CD4-positive, CD25-positive, alpha-beta regulatory T cell (primary cell): Measurements from ENCODE around the gene SEMA4G. TPM values are rescaled to one million over a fixed set of nuclear protein-coding genes. Genes with fewer than 3 reads are reported as not detected.

Experiments used
- ATAC-seq, 2 donors: fragments of 150-1000 bp; cut with Tn5 transposase; one replicate each; pipeline ENCODE4 v1.10.0; 2021; ENCODE audit warnings: low read depth in 2 of 2, moderate number of reproducible peaks in 2 of 2, moderate library complexity in 1 of 2
- DNase-seq, 3 donors: peaks; one replicate each; pipeline versions ENCODE4 v3.0.0 to v3.0.0-alpha.2; 2012 to 2022; ENCODE audit warnings: mixed read lengths in 1 of 3
- H3K27ac ChIP-seq: one replicate; pipeline ENCODE4 v1.7.0; 2013; ENCODE audit warnings: mild to moderate bottlenecking, low read length; ENCODE audit not compliant: insufficient read depth, poor library complexity, severe bottlenecking
- H3K27me3 ChIP-seq: one replicate; pipeline ENCODE4 v1.7.0; 2013; ENCODE audit warnings: low read length; ENCODE audit not compliant: control insufficient read depth, insufficient read depth
- H3K36me3 ChIP-seq: one replicate; pipeline ENCODE4 v1.7.0; 2013; ENCODE audit warnings: mild to moderate bottlenecking, low read length, moderate library complexity; ENCODE audit not compliant: control insufficient read depth, insufficient read depth
- H3K4me1 ChIP-seq: 2 replicates; pipeline ENCODE4 v1.7.0; 2013; ENCODE audit warnings: mild to moderate bottlenecking, low read length; ENCODE audit not compliant: insufficient read depth, control insufficient read depth, poor library complexity, severe bottlenecking
- H3K4me3 ChIP-seq: one replicate; pipeline ENCODE4 v1.7.0; 2013; ENCODE audit warnings: low read depth, mild to moderate bottlenecking, low read length, moderate library complexity
- H3K9me3 ChIP-seq, 2 experiments: 1 replicate in 1 of 2; 2 replicates in 1 of 2; pipeline ENCODE4 v1.7.0; 2013; ENCODE audit warnings: low read length in 2 of 2, mild to moderate bottlenecking in 1 of 2, moderate library complexity in 1 of 2; ENCODE audit not compliant: control insufficient read depth in 2 of 2
- H3K27ac Mint-ChIP-seq, 3 donors: one replicate each; pipeline ENCODE4 v1.8.0; 2020 to 2022; ENCODE audit warnings: mild to moderate bottlenecking in 3 of 3, mixed read lengths in 3 of 3, moderate library complexity in 2 of 3
- H3K27me3 Mint-ChIP-seq: one replicate; pipeline ENCODE4 v1.8.0; 2022; ENCODE audit warnings: mild to moderate bottlenecking, mixed read lengths
- H3K36me3 Mint-ChIP-seq: one replicate; pipeline ENCODE4 v1.8.0; 2020; ENCODE audit warnings: mixed read lengths
- H3K4me1 Mint-ChIP-seq, 4 donors: one replicate each; pipeline ENCODE4 v1.8.0; 2020 to 2022; ENCODE audit warnings: mixed read lengths in 4 of 4, mild to moderate bottlenecking in 1 of 4
- H3K4me3 Mint-ChIP-seq, 4 donors: one replicate each; pipeline ENCODE4 v1.8.0; 2020 to 2022; ENCODE audit warnings: mild to moderate bottlenecking in 4 of 4, mixed read lengths in 4 of 4, moderate library complexity in 3 of 4
- H3K9me3 Mint-ChIP-seq, 7 donors: one replicate each; pipeline ENCODE4 v1.8.0; 2020 to 2022; ENCODE audit warnings: mixed read lengths in 7 of 7, mild to moderate bottlenecking in 3 of 7, moderate library complexity in 2 of 7
- polyA plus RNA-seq, 4 donors: library from polyadenylated mRNA; unstranded; fragments of 300-500 nt; fragmentation: Illumina TruSeq; gene quantifications; one replicate each; pipeline ENCODE4 v1.2.3, GENCODE V29; 2021
- total RNA-seq: library from RNA; stranded (reverse); gene quantifications from one replicate; pipeline ENCODE4 v1.2.3, GENCODE V29; 2022

Gene SEMA4G
- total and polyA plus RNA-seq, 5 donors from 2014 or later, result 0.61 to 1.1 TPM; not detected in 3

DNA sequence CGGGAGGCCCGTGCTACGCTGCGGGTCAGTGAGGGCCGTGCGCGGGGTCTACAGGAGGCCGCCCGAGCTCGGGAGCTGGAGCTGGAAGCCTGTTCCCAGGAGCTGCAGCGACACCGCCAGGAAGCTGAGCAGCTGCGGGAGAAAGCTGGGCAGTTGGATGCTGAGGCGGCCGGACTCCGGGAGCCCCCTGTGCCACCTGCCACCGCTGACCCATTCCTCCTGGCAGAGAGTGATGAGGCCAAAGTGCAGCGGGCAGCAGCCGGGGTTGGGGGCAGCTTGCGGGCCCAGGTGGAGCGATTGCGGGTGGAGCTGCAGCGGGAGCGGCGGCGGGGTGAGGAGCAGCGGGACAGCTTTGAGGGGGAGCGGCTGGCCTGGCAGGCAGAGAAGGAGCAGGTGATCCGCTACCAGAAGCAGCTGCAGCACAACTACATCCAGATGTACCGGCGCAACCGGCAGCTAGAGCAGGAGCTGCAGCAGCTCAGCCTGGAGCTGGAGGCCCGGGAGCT, 37.3 kb downstream of the SEMA4G start:
- Mint-ChIP-seq H3K4me1 (no peaks in the 10 kb centered on the region), H3K36me3 (peaks cover 4% of the 10 kb centered on the region), H3K4me3 (no peak overlapping the region), H3K27ac (no peak overlapping the region), H3K9me3 (no peaks in the 10 kb centered on the region), H3K27me3 (no peaks in the 10 kb centered on the region)
- peaks cover 10% of the 10 kb centered on the region for H3K36me3 ChIP-seq
- ATAC-seq, result no peak
- no peaks in the 10 kb centered on the region for H3K9me3 ChIP-seq
- no peaks in the 10 kb centered on the region for H3K27me3 ChIP-seq
- H3K27ac ChIP-seq, result no peak overlapping the region
- H3K4me3 ChIP-seq, result no peak overlapping the region
- no peak for DNase-seq
- no peaks in the 10 kb centered on the region for H3K4me1 ChIP-seq

DNA sequence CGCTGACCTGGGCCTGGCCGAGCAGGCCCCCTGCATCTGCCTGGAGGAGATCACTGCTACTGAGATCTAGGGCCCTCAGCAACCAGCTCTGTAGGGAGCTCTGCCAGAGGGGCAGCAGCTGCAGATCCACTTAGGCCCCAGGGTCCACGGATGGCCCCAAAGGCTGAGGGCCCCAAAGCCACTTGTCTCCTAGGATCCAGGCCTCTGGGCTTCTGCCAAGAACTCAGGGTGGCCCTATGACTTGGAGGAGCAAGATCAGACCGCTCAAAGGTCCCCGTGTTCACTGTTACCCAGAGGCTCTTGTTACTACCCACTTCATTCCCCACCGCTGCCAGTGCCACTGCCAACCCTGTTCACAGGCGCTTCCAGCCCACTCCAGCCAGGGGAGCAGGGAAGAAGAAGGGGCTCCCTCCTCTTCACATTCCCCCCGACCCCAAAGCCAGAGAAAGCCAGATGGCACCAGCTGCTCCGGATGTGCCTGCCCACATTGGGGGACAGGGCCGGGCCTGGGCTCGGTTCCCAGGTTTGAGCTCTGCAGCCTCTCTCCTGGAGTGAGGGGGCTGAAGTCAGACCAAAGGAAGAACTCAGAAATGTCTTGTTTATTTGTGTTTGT, 37.9 kb downstream of the SEMA4G start:
- no peaks in the 10 kb centered on the region for H3K9me3 ChIP-seq
- peaks cover 10% of the 10 kb centered on the region for H3K36me3 ChIP-seq
- Mint-ChIP-seq H3K9me3 (no peaks in the 10 kb centered on the region), H3K27me3 (no peaks in the 10 kb centered on the region), H3K4me1 (no peaks in the 10 kb centered on the region), H3K27ac (no peak overlapping the region), H3K36me3 (peaks cover 4% of the 10 kb centered on the region), H3K4me3 (no peak overlapping the region)
- H3K27me3 ChIP-seq, result no peaks in the 10 kb centered on the region
- no peak for DNase-seq
- H3K4me1 ChIP-seq, result no peaks in the 10 kb centered on the region
- no peak overlapping the region for H3K4me3 ChIP-seq
- H3K27ac ChIP-seq, result no peak overlapping the region
- ATAC-seq, result no peak

DNA sequence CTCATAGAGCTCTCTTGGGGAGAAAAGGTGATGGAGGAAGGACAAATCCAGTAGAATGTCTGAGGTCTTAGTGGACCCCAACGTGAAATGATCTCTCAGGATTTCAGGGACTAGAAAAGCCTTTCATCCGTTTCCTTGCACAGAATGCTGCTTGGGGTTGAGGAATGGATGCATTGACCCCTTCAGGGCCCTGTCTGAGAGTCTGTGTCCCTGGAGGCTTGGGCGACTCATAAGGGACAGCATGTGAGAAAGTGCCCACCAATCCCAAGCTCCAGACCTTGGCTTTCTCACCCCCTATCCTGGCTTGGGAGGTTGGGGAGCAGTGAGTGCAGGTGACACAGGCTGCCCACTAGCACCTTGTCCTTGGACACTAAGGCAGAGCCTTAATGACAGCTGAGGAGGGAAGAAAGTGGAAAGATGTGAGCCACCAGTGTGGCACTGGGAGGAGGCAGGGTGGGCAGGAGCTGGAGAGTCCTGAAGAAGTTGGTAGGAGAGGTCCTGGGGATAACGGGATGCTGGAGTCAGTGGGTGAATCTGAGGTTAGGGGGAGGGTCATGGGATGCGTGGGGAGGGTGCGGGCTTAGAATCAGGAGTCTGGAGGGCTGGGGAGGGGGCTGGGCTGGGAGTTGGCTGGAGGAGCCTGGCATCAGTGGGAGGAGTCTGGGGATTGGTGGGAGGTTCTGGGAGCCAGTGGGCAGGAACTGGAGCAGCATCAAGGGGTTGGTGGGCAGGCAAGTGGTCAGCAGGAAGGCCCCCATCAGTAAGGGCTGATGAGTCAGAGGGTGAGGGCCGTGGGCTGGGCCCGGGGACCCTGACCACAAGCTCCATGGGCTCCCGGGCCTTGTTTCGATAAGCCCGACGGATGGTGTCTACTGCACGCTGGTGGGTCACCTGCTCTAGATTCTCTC, 38.9 kb downstream of the SEMA4G start:
- Histone ChIP-seq H3K36me3 (peaks cover 8% of the 10 kb centered on the region), H3K27ac (no peak overlapping the region), H3K9me3 (no peaks in the 10 kb centered on the region), H3K27me3 (no peaks in the 10 kb centered on the region), H3K4me1 (peaks cover 6% of the 10 kb centered on the region), H3K4me3 (no peak overlapping the region)
- Mint-ChIP-seq H3K4me3 (no peak overlapping the region), H3K4me1 (peaks cover 3 to 8% (median 6%) of the 10 kb centered on the region in 4 donors), H3K27me3 (peaks cover 4% of the 10 kb centered on the region), H3K9me3 (no peaks in the 10 kb centered on the region), H3K36me3 (peaks cover 4% of the 10 kb centered on the region), H3K27ac (no peak overlapping the region)
- no peak for ATAC-seq
- no peak for DNase-seq

DNA sequence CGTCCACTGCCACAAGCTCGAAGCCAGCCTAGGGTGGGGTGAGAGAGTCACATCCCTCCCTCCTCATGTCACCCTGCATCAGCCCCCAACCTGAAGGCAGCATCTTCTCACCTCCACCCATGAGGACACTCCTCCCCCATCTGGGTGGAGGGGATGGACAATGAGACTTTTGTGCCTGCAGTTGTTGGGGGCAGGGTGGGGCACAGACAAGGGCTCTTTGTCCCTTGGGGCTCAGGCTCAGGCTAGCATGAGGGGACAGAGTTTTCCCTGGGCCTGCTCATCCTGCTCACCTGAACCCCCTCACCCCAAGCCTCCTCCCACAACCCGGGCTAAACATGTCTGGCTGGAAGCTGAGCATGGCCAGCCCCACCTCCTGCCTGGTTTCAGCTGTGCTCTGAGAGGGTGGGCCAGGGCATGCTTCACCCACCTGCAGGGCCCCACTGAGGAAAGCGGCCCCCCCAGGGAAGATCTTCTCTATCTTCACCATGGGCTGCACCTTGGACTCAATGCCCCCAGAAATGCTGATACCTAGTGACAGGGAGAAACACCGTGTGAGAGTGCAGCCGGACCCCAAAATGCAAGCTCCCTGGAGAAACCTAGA, 39.6 kb downstream of the SEMA4G start:
- Mint-ChIP-seq H3K27ac (no peak overlapping the region), H3K27me3 (peaks cover 5% of the 10 kb centered on the region), H3K4me3 (no peak overlapping the region), H3K4me1 (peaks cover 4 to 11% (median 9%) of the 10 kb centered on the region in 4 donors), H3K36me3 (peaks cover 4% of the 10 kb centered on the region), H3K9me3 (no peaks in the 10 kb centered on the region)
- DNase-seq (no peak), ATAC-seq (no peak)
- H3K4me1 ChIP-seq, result peaks cover 9% of the 10 kb centered on the region
- no peaks in the 10 kb centered on the region for H3K9me3 ChIP-seq
- no peaks in the 10 kb centered on the region for H3K27me3 ChIP-seq
- no peak overlapping the region for H3K27ac ChIP-seq
- H3K4me3 ChIP-seq, result no peak overlapping the region
- H3K36me3 ChIP-seq, result peaks cover 3% of the 10 kb centered on the region

DNA sequence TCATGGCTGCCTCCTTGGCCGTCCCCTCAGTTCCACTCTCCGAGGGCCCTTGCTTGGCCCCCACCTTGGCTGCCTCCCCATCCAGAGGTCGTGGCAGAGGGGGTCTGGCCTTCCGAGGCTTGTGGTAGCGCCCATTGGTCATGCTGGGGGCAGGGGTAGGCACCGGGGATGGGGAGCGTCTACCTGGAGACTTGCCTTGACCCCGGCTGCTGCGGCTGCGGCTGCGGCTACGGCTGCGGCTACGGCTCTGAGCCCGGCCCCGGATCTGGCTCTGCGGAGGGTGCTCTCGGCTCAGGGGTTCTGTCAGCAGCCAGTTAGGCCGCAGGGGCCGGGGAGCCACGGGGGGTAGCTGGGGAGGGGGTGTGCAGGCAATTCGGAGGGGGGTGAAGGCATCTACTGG, 41.0 kb downstream of the SEMA4G start:
- Mint-ChIP-seq H3K4me1 (peaks cover 4 to 17% (median 12%) of the 10 kb centered on the region in 4 donors), H3K36me3 (peaks cover 4% of the 10 kb centered on the region), H3K4me3 (no peak overlapping the region), H3K27ac (no peak overlapping the region), H3K9me3 (no peaks in the 10 kb centered on the region), H3K27me3 (peaks cover 5% of the 10 kb centered on the region)
- no peaks in the 10 kb centered on the region for H3K27me3 ChIP-seq
- ATAC-seq (no peak), DNase-seq (no peak)
- H3K4me1 ChIP-seq, result peaks cover 9% of the 10 kb centered on the region
- H3K4me3 ChIP-seq, result no peak overlapping the region
- peaks cover 3% of the 10 kb centered on the region for H3K36me3 ChIP-seq
- no peak overlapping the region for H3K27ac ChIP-seq
- H3K9me3 ChIP-seq, result no peaks in the 10 kb centered on the region

DNA sequence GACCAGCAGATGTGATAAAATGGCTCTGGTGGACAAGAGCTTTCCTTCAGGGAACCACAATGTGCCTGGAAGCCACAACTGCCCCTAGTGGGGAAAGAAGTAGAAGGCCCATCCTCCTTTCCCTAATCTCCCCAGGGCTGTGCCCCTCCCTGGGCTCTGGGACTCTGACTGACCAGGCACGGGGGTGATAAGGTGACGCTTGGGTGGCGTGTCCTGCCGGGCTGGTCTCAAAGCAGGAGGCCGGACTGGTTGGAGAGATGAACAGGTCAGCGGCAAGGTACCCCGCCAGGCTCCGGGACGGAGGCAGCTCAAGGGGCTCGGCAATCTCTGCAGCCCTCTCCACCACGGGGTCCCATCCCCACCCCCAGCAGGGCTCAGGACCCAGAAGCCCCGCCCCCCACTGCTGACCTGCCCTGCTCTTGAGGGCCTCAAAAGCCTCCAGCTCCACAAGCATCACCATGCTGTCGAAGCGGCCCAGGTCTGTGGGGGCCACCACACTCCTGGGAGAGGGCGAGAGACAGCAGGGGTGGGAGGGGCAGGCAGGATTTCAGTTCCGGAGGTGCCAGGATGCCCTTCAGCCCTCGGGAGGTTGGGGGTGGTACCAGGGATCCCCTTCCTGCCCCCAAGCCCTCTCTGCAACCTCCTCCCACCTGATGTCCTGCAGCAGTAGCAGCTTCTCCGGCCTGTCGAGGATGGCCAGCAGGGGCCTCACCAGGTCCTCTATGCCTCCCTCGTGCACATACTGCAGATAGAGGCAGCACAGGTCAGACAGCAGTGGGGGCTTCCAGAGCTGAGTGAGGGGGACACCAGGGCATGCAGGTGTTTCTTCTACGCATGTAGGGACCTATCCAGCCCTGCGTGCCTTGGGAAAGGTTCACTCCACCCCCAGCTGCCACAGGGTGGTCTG, 42.5 kb downstream of the SEMA4G start:
- peaks cover 5% of the 10 kb centered on the region for H3K27me3 ChIP-seq
- H3K4me1 ChIP-seq, result peaks cover 9% of the 10 kb centered on the region
- Mint-ChIP-seq H3K4me3 (no peak overlapping the region), H3K9me3 (no peaks in the 10 kb centered on the region), H3K36me3 (no peaks in the 10 kb centered on the region), H3K4me1 (peaks cover 4 to 17% (median 12%) of the 10 kb centered on the region in 4 donors), H3K27me3 (peaks cover 15% of the 10 kb centered on the region), H3K27ac (no peak overlapping the region)
- ATAC-seq, result no peak
- H3K9me3 ChIP-seq, result no peaks in the 10 kb centered on the region
- no peak overlapping the region for H3K27ac ChIP-seq
- no peak for DNase-seq
- no peak overlapping the region for H3K4me3 ChIP-seq
- H3K36me3 ChIP-seq, result no peaks in the 10 kb centered on the region
